Progenitor cell of endocrine pancreas (in vitro differentiated cells): ENCODE results near the gene SLC15A1. TPM values are rescaled to one million over a fixed set of nuclear protein-coding genes. Genes with fewer than 3 reads are reported as not detected.
A peak's percentile ranks its signal among the peaks of the same experiment; 100 is the strongest.

Experiments used
- DNase-seq: peaks from one replicate; pipeline ENCODE4 v3.0.0; 2021; ENCODE audit warnings: low spot score; ENCODE audit not compliant: unreplicated experiment
- H3K27ac Mint-ChIP-seq: 2 replicates; pipeline ENCODE4 v1.8.0; 2021; ENCODE audit warnings: mild to moderate bottlenecking, moderate library complexity, mixed read lengths
- H3K27me3 Mint-ChIP-seq: 2 replicates; pipeline ENCODE4 v1.8.0; 2021; ENCODE audit warnings: mixed read lengths
- H3K36me3 Mint-ChIP-seq: 2 replicates; pipeline ENCODE4 v1.8.0; 2022; ENCODE audit warnings: mixed read lengths; ENCODE audit not compliant: insufficient read depth
- H3K4me1 Mint-ChIP-seq: 2 replicates; pipeline ENCODE4 v1.8.0; 2021; ENCODE audit warnings: low read depth, mixed read lengths
- H3K4me3 Mint-ChIP-seq: 2 replicates; pipeline ENCODE4 v1.8.0; 2021; ENCODE audit warnings: low read depth, mild to moderate bottlenecking, moderate library complexity, mixed read lengths
- H3K9me3 Mint-ChIP-seq: 2 replicates; pipeline ENCODE4 v1.8.0; 2021; ENCODE audit warnings: low read depth, mixed read lengths
- total RNA-seq: library from RNA; stranded (reverse); gene quantifications from 2 replicates; pipeline ENCODE4 v1.2.1, GENCODE V29; 2021
- TF ChIP-seq, protein P1 (sequence below): fragments of 200-600 bp; sonication (generic); IDR thresholded peaks from one replicate; pipeline ENCODE4 v1.5.0; 2021; ENCODE audit warnings: antibody characterized with exemption, mild to moderate bottlenecking; ENCODE audit not compliant: unreplicated experiment

The SLC15A1 gene
- total RNA-seq, 1 donor from 2014 or later: 0.53 TPM

DNA sequence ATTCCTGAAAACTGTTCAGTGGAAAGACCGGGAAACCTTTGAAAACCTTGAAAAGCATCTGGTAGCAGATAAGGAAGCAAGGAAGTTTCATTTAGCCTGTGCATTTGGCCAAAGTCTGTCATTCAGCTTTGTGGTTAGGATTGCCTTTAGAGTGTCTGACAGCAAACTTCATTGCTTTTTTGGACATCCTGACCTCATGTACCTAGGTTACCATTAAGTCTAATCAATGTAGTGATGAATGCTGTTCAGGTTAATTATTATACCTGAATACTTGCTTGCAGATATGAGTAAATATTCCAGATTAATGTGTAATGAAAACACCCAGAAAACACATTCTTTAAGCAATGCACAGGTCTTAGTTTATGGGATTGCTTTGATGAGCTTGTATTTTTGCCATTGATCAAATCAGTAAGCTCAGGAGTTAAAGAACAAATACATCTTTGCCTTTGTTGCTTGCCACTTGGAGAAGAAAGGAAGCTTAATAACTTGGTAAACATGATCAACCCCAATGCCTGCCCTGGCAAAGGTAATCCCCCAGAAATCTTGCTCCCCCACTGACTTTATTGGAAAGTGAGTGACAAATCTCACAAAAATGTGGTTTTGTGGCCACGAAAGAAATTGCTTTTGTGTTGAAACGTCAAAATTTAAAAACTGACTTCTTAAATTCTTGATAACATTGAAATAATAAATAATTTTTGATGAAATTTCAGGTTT, 87.4 kb downstream of the SLC15A1 start:
- Mint-ChIP-seq H3K27me3 (peaks cover 3% of the 10 kb centered on the region), H3K27ac (peak overlapping the region; percentile 85), H3K36me3 (no peaks in the 10 kb centered on the region), H3K9me3 (no peaks in the 10 kb centered on the region), H3K4me3 (peak overlapping the region; percentile 4), H3K4me1 (peaks cover 25% of the 10 kb centered on the region)
- DNase-seq: no peak
- TF ChIP-seq, protein P1, sequence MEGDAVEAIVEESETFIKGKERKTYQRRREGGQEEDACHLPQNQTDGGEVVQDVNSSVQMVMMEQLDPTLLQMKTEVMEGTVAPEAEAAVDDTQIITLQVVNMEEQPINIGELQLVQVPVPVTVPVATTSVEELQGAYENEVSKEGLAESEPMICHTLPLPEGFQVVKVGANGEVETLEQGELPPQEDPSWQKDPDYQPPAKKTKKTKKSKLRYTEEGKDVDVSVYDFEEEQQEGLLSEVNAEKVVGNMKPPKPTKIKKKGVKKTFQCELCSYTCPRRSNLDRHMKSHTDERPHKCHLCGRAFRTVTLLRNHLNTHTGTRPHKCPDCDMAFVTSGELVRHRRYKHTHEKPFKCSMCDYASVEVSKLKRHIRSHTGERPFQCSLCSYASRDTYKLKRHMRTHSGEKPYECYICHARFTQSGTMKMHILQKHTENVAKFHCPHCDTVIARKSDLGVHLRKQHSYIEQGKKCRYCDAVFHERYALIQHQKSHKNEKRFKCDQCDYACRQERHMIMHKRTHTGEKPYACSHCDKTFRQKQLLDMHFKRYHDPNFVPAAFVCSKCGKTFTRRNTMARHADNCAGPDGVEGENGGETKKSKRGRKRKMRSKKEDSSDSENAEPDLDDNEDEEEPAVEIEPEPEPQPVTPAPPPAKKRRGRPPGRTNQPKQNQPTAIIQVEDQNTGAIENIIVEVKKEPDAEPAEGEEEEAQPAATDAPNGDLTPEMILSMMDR: no peak

DNA sequence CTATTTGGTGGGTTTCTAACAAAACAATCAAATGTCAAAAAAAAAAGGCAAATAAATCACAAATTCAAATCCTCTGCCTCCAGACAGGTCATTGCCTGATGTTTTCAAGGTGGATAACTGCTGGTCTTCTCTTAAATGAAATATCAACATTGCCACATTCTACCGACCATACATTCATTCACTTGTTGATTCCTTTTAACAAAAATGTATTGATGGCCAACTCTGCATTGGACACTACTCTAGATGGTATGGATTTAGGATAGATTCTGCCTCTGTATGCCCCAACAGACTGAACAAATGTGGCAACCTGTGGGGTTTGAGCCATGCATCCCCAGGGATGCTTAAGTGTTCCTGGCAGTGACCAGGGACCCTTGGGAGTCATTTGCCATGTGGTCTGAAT, 88.0 kb downstream of the SLC15A1 start:
- TF ChIP-seq, protein P1: no peak
- no peak for DNase-seq
- Mint-ChIP-seq H3K27ac (peak overlapping the region; percentile 85), H3K4me3 (no peak overlapping the region), H3K36me3 (no peaks in the 10 kb centered on the region), H3K9me3 (no peaks in the 10 kb centered on the region), H3K27me3 (peaks cover 2% of the 10 kb centered on the region), H3K4me1 (peaks cover 25% of the 10 kb centered on the region)

DNA sequence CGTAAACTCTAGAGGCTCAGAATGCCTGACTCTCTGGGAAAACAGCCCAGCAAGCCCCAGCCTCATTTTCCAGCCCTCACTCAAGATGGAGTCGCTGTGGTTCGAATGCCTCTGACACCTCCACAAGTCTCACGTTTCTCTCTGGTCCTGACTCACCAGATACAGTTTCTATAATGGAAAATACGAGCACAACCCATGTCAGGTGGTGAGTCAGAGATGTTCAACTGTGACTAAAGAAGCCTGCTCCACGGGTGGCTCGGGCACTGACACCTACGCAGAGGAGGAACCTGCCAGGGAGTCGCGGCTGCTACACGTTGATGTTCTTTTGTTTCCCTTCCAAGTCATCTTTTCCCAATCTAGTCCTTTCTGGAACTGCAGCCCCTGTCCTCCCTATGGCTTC, 88.4 kb downstream of the SLC15A1 start:
- peaks cover 25% of the 10 kb centered on the region for H3K4me1 Mint-ChIP-seq
- H3K9me3 Mint-ChIP-seq: no peaks in the 10 kb centered on the region
- no peaks in the 10 kb centered on the region for H3K27me3 Mint-ChIP-seq
- TF ChIP-seq, protein P1: no peak
- no peak for DNase-seq
- H3K27ac Mint-ChIP-seq: peak overlapping the region; percentile 85
- H3K36me3 Mint-ChIP-seq: no peaks in the 10 kb centered on the region
- H3K4me3 Mint-ChIP-seq: no peak overlapping the region

DNA sequence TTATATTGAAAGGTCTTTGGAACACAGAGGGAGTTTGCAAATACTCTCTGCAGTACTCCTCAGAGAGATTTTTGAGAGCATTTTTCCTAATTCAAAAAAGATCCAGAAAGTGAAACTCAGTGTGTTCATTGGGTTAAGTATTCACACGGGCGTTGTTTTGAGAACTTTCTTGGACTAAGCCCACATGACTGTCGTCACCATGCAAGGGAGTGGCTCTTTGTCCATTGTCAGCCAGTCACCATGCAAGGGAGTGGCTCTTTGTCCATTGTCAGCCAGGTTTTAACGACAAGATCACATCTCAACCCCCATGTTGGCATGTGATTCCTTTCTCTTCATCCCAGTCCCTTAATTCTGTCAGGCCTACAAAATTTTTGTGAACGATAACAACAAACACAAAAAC, 94.3 kb downstream of the SLC15A1 start:
- DNase-seq: no peak
- H3K36me3 Mint-ChIP-seq: no peaks in the 10 kb centered on the region
- H3K4me3 Mint-ChIP-seq: no peak overlapping the region
- TF ChIP-seq, protein P1: no peak
- no peaks in the 10 kb centered on the region for H3K9me3 Mint-ChIP-seq
- peaks cover 2% of the 10 kb centered on the region for H3K4me1 Mint-ChIP-seq
- no peak overlapping the region for H3K27ac Mint-ChIP-seq
- peaks cover 3% of the 10 kb centered on the region for H3K27me3 Mint-ChIP-seq

DNA sequence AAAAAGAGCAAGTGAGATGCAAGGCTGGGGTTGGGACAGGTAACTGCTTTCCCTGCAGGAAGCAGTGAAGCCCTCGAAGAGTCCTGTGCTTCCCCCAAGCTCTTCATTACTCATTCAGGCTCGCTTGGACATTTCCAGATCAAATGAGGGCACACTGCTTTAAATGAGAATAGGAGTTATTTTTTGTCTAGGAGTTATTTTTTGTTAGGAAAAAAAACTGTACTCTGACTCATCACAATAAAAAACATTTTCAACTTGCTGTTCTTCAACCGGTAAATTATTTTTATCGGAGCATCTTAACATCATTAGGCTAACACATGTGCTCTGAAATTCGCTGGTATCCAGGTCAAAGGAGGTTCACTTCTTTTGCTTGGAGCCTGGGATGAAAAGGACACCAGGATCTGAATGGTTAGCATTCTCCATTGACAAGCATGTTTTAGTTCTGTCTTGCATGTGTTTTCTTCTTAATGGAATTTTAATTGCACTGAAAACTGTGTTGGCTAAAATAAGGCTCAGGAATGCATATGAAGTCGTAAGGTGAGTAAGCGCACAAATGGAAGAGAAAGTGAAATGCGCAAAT, 94.9 kb downstream of the SLC15A1 start:
- Mint-ChIP-seq H3K27ac (no peak overlapping the region), H3K9me3 (no peaks in the 10 kb centered on the region), H3K4me1 (peaks cover 2% of the 10 kb centered on the region), H3K27me3 (peaks cover 3% of the 10 kb centered on the region), H3K36me3 (no peaks in the 10 kb centered on the region), H3K4me3 (no peak overlapping the region)
- TF ChIP-seq, protein P1: no peak
- DNase-seq: no peak
